Measurements from ENCODE around the gene BCAR1.

- no peak for TF ChIP-seq POLR2A (IDR thresholded peaks at IDR 0.05)
- TF ChIP-seq CTCF (IDR thresholded peaks at IDR 0.05), result no peak
These were observed 37.8 kb upstream of the BCAR1 start for GRCh38 chr16:75289189-75289588.
